ENCODE measurements around the gene NTMT1.
A peak's percentile ranks its signal among the peaks of the same experiment; 100 is the strongest.

NTMT1 gene

DNA sequence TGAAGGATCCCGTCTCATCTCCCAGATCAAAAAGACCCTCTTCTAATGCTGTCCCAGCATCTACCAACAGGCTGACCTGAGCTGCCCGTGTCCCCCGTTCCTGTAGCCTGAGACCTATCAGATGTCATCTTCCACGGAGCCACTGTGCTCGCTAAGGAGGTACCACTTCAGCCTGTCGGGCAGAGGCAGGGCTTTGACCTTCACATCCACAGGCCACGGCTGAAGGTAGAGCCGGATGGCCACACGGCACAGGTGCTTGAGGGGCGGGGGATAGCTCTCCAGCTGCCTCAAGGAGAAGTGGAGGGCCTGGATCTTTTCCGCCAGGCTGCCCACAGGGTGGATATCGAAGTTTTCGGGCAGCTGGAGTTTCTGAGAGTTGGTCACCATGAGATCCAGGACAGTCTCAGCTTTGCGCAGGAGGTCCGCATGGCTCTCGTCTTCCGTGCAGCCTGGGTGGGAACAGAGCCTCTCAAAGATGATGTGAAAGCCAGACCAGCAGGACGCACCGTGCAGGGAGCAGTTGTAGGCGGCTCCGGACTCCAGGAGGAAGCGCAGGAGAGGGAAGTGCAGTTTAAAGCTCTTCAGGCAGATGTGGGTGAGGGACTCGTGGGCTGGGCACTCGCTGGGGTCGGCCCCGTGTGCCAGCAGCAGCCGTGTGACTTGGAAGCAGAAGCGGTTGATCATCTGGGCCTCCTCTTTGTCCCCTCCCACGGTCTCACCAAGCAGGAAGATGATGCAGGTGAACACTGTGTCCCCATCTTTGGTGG lies 11.9 kb downstream of the NTMT1 start:
- DNase-seq, result no peak

DNA sequence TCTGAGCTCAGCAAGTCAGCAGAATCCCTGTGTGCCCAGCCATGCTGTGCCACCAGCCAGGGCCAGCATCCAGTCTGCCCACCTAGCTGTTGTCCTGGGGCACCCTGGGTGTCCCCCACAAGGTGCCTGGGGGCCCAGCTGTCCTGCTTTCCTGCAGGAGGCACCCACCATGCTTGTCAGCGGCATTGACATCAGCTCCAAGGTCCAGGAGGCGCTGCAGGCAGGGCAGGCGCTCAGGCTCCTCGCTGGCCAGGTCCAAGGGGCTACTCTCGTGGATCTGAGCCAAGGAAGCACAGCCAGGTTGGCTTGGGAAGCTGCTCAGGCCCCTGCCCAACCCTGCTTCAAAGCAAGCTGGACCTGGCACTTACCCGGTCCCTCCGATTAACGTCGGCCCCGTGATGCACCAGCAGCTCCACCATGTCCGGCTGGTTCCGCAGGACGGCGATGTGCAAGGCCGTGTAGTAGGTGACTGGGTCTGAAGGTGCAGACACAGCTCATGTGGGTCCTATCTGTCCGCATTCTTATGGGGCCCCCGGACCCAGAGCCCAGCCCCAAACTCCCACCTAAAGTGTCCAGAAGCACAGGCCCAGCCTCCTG lies 13.2 kb downstream of the NTMT1 start:
- DNase-seq, result no peak

DNA sequence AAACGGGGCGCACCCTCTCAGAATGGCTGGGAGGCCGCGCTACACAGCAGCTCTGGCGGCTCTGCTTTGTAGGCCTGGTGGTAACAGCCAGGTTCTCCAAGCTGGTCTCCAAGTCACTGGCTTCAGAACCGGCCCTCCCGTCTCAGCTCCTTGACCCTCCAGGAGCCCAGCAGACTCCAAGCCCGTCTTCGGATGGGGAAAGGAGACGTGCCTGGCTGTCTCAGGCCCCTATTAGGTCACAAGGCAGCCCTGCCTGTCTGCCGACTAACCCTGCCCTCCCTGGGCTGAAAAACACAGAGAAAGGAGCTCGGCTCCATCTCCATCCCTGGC lies 13.8 kb downstream of the NTMT1 start:
- DNase-seq, result no peak

DNA sequence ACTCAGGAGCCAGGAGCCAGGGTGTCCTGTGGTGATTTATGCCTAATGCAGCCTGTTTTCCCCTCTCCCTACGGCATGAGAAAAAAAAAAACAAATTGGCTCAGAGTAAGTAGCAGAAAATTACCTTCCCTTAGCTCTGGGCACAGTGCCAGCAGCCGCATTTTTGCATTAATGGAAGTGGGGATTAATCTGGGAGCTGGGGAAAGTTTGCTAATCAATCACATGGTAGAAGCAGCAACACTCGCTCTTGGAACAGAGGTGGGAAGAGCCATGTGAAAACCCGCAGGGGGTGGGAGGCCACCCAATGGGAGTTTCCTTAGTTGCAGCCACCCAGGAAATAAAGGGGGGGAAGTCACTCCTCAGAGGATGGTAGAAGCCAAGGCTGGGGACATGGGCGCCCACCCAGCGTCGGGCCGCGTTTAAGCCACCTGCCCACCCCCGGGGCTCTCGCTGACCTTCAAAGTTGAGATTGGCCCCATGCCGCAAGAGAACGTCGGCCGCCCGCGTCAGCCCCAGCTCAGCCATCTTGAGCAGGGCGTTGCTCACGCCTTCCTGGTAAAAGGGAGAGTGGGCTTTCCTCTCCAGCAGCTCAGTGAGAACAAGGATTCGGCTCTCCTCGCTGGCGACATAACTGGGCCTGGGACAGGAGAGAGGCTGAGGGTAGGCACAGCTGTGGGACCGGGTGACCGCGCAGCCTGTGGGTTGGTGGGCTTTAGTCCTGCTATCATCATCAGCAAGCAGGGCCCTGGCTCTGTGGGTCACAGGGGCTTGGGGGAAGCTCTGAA lies 14.3 kb downstream of the NTMT1 start:
- DNase-seq, result no peak

DNA sequence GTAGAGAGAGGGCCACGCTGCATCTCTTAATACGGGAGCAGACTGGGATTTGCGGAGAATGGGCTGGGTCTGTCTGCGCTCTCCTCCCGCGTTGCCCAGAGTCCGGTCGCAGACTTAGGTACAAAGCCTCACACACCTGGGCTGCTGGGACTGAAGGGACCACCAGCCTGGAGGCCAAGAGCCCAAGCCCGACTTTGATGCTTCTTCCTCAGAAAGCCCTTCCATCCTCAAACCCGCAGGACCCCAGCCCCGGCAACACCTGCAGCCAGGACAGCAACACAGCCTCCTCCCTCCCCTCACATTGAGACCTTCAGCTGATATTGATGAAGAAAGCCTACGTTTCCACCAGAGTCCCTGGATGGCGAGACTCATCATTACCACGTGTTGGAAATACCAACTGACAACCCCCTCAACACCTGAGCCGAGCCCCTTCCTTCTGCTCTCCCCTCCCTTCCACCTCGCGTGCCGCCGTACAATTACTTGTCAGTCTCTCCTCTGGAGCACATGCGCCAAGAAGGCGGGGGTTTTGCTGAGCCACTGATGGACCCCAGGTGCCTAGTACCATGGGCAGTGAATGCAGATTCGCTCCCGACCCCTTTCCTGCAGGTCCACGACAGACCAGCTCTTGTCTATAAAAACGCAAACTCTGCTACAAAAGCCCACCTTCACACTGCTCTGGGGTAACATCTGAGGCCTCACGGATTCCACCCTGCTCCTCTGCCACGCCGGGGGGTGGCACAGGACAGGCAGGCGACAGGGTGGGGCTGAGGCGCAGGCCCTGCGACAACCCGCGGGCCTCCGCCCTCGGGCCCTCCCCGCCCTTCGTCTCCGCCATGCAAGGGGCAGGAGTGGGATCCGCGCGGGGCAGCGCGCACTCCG lies 15.1 kb downstream of the NTMT1 start:
- no peak for DNase-seq

DNA sequence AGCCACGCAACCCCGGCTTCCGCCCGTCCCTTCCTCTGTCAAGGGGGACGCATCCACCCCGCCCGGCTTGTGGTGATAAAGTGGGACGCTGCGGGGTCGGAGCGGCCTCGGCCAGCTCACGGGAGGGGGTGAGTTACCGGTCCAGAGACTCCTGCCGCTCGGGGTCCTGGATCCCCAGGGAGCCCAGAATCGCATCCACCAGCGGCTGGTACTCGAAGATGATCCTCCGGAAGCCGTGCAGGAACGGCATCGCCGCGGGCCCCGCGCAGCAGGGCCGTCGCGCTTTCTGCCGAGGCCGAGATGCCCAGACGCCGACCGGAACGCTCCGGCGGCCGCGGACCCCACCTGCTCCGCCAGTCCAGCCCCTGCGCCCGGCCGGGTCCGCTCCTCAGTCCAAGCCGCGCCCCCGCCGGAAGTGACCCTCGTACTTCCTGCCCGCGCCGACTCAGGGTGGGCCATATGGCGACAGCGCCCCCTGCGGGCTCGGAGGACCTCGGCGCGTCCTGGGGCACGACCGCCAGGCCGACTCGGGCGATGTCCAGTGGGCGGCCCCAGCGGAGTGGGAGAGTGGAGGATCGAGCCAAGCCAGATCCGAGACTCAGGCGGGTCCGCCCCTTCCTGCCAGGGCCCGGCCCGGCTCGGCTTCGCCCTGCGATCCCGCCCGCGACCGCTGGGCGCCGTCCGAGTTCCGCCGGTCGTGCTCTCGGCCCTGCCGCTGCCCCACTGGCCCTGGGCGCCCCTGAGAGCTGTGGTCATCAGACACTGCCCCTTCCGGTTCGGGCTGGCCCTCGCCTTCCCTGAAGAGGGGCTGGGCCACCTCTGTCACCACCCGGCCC lies 16.0 kb downstream of the NTMT1 start, which contains the start of gene ASB6:
Gene ASB6, minus strand, starts transcription at position 402 of the 836 bp plus-strand sequence. Its CDS starts 152 bp downstream, at position 250.
- peak; percentile 87 for DNase-seq

DNA sequence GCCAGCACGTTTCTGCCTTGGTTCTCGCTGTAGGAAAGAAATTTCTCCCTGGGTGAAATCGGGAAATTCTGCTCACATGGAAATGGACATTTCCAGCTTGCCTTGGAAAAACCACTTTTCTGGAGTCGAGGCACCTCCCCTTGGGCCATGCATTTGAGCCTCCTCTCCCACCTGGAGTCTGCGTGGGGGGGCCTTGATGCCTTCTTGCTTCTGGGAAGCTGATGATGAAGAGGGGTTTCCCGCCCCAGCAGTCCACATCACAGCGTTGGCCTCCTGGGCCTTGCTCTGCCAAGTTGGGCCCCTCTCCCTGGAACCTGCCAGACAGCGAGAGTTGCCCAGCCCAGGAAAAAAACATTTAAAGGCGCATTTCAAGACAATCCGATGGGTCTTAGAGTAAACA lies 17.7 kb downstream of the NTMT1 start:
- no peak for DNase-seq

DNA sequence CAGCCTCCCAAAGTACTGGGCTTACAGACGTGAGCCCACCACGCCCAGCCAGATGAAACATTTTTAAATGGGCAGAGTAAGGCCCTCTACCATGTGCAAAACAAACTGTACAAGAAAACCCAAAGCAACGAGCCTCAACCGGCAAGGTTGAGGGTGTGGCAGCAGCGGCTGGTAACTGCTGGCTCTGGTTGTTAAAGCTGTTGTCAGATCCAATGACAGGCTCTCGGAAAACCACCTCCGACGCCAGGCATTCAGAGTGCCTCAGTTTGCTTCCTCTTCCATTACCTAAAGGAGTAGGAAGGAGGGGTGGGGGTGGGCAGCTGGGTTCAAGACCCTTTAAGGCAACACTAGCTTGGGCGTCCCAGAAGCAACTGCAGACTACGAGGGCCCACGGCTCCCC lies 18.4 kb downstream of the NTMT1 start:
- DNase-seq, result no peak

DNA sequence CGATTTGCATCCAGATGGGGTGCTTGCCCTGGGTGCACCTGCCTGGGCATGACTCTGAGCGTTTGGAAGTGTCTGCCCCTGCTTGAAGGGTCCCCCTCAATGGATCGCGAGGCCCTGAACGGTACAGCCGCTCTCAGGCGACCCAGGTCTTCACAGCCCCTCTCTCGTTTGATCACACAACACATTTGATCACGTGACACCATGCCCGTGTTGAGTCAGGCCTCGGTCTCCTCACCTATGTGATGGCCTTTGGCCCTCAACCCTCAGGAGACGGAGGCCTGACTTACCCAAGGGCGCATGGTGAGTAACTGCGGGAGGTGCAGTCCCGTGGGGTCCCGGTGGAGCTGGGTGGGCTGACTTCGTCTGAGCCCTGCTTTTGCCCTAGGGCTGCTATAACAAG lies 18.9 kb downstream of the NTMT1 start:
- DNase-seq, result no peak

DNA sequence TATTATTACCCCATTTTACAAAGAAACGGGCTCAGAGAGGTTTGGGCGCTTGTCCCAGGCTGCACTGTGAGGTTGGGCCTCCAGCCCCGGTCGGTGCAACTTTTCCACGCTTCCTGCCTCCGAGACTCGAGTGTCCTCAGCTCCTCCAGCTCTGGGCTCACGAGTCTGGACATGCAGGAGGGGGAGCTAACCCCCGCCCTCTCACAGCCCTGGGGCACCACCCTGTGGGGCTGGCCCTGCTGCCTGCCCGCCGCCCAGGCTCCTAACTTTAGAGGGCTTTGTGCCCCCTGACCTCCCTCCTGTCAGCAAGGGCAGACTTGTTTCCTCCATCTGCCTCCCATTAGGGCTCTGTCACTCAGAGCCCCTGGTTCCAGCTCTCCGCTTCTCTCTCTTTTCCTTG lies 20.3 kb downstream of the NTMT1 start:
- DNase-seq, result no peak

DNA sequence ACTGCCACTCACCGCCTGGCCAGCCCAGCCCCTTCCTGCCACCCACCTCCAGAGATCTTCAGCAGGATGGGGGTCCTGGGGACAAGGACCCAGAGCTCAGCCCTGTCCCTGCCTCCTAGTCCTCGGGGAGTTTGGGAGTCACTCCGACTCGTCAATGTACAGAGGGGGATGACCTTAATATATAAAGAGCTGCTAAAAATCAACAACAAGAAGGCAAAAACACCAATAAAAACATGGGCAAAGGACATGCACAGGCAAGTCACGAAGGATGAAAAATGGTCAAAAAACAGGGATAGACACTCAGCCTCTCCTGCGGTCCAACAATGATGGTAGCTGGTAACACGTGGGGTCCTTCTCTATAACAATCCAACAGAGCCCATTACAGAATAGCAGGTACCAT lies 20.7 kb downstream of the NTMT1 start:
- no peak for DNase-seq

DNA sequence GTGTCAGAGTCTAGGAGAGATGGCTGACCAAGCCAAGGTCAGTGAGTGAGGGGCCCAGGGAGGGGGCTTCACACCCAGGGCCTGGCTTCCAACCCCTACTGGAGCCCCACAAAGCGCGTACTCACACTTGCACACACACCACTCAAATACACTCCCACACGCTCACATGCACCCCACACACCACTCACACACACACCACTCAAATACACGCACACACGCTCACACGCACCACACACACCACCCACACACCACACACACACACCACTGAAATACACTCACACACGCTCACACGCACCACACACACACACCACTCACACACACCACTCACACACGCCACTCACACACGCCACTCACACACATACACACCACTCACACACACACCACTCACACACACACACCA lies 21.7 kb downstream of the NTMT1 start:
- DNase-seq, result no peak

DNA sequence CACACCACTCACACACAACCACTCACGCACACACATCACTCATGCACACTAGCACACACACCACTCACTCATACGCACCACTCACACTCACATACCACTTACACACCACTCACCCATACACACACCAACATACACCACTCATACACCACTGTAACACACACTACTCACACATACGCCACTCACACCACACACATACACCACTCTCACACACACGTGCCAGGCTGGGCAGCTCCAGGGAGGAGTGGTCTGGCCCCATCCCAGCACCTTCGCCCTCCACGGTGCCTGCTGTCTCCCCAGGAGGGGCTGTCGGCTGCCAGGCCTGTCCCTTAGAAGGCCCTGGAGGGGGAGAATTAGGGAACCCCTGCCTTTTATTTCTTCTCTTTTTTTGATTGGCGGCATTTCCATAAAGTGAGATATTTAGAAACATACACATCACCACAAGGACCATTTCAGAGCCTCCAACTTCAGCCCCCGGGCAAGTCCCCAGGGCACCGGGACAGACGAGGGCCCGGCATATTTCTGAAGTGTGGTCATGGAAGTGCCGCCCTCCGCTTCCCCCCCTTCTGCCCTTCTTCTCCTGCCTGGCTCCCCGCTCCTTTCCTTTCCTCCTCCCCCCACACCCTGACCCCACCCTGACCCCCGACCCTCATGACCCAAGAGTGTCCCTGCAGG lies 22.3 kb downstream of the NTMT1 start:
- DNase-seq, result no peak

DNA sequence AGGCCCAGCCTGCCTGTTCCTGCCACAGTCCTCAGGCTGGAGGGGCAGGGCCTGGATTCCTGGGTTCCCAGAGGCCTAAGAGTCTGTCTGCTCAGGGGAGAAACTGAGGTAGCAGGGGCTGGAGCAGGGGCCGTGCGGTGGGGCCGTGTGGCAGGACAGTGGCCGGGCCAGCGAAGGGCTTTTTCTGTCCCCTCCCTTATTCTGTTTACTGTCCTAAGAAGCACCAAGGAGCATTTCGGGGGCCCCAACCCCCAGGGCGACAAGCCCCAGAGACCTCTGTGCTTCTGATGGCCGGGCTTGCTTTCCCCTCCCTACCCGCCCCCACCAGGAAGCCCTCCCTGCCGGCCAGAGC lies 22.8 kb downstream of the NTMT1 start:
- DNase-seq, result no peak

DNA sequence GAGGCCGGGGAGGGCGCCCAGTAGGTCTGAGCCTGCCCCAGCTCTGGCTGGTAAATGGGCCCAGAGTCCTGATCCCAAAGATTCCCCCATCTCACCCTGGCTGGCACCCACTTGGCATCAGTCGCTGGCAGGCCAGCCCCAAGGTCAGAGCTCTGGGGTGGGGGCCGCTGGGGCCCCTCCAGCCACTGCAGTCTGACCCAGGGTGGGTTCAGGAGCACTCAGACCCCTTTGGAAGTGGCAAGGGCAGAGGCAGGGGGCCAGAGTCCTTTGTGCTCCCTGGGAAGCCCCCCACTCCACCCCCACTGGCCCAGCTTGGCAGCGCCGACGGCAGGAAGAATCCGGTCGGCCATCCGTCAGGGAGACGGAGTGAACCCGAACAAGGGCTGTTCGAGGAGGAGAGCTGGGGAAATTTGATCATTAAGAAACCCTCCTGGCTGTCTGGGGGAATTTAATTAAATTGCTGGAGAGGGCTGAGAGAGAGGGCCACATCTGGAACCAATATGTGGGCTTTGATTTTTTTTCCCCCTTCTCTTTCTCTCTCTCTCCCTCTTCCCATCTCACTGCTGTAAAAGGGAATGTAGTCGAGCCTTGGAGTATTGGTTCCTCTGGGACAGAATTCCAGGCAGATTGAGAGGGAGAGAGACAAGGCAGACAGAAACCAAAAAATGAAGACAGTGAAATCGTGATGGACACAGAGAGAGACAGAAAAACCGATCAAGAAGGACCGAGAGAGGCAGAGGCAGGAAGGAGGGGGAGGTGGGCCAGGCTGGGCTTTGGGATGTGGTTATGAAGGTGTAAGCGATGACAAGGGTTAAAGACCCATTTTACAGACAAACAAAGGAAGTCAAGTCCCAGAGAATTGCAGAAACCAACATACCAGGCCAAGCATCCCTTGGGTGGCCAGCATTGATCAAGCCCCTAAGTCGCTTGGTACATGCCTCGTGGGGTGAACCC lies 24.0 kb downstream of the NTMT1 start:
- DNase-seq, result no peak

DNA sequence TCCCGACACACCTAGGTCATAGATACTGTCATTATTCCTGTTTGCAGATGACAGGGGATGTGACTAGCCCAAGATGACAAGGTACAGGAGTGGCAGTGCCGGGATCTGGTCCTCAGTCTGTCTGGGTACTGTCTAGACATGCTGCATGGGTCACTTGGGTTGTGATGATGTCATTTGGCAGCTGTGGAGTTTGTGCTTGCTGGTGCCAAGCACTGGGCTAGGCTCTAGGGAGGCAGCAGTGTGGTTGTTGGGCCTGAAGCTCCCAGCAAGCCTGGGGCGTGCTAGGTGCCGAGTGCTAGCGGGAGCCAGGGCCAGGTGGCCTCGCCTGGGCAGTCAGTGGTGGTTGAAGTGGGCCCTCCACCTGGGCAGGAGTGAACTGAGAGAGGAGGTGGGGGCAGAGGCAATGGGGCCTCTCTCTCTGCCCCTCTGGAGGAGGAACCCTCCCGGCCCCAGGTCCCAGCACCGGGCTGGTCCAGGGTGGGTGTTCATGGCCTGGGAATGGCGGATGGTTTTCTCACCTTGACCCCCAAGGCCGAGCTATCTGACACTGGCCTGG lies 24.8 kb downstream of the NTMT1 start:
- no peak for DNase-seq

DNA sequence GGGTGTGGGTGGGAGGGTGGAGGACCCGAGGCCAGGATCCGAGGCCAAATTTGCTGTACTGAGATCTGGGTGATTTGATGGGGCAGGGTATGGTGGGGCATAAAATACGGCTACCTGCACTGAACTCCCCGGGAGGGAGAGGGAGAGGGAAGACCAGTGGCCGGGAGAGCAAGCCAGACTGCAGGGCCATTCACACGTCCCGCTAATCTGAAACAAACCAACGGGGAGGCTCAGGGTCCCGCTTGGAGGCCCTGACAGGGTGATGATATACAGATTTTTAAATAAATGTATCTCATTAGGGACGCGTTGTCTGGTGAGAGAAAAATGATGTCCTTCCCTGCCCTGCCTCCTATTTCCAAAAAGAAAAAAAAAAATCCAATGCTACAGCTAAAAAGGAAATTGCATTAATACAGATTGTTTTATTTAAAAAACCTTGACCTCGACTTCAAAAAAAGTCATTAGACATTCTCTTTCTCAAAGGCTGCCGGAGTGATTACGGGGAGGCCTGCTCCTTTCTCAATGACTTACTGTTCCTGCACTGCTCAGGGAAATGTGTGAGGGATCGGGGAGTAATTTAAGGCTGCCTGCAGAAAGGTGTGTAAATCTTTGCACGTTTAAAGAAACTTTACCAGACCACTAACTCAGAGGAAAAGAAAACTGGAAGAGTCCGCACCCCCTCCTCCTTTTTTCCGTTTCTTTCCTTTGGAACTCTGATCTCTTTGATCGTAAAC lies 28.0 kb downstream of the NTMT1 start:
- no peak for DNase-seq

DNA sequence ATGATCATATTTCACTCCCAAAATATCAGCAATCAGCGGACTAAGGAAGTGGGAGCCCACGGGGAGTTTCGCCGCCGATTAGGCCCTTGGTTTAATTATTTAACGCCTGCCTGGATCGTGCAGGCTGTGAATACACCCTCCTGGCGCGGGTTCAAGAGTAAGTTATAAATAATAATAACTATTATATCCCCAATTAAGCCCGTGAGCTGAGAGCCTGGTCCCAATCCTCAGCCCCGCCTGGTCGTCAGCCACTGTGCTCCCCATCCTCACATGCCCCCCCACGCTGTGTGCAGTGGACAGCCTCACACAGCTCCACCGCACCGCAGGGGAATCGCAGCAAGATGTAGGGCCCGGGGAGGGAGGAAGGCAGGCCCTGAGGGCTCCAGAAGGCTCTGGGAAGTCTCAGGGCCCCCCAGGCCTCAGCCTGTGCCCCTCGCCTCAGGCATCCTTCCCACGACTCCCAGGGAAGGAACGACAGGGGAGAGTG lies 28.6 kb downstream of the NTMT1 start:
- DNase-seq, result no peak

DNA sequence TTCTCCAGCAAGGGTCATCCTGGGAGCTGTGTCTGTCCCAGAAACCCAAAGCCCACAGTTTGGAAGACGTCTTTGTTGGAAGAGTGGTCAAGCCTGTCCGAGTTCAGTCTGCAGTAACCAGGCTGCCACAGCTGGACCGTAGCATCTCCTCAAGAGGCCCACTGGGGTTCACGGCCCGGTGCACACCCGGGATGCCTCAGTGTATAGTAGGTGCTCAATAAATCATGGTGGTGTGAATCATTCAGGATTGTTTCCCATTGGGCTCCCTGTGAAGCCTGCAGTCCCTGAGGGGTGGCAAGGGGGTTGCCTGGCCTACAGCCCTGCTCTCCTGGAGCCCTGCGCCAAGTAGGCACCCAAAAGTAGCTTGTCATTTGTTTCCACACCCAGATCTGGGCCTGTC lies 29.2 kb downstream of the NTMT1 start:
- DNase-seq, result no peak
